ENCODE data around the gene HDAC4. TPM values are rescaled to one million over a fixed set of nuclear protein-coding genes. Genes with fewer than 3 reads are reported as not detected.

The HDAC4 gene
- polyA plus RNA-seq, 2 of the 4 experiments (the other 2 are of a cell fraction) = 8.6 to 10.4 TPM

GRCh38 chr2:239033801-239034560 is 366.8 kb downstream of the HDAC4 start:
- Histone ChIP-seq H3K9me3 (no peaks in the 10 kb centered on the region), H3K27ac (no peak overlapping the region), H3K4me2 (no peak overlapping the region), H3K4me3 (no peak overlapping the region), H3K4me1 (0 out of 3 replicates have a peak, but pooled peaks cover 3% of the 10 kb centered on the region)
- CTCF ChIA-PET = interaction anchor here (0.6 to 2.5 kb wide), 9 partner anchors 10 to 1109 kb away, joined by 3 to 16 read pairs (median 3); no protein-coding TSS in a partner anchor
- DNase-seq (ENCODE audit: low read depth in 1 of 2, low spot score in 1 of 2) (no peak), ATAC-seq (no peak), FAIRE-seq (no peak)
- 56% methylated on average over 13 of the region's 13 CpGs for WGBS (ENCODE audit: missing lambda C conversion rate)
- POLR2A ChIA-PET = no interaction called here
- TF ChIP-seq RARB (CRISPR knock-in tag; IDR thresholded peaks at IDR 0.05) (no peak), POLR2AphosphoS2 (conservative IDR thresholded peaks at IDR 0.05; ENCODE audit: low read length) (no peak), HES2 (IDR thresholded peaks at IDR 0.05) (no peak), ZFP36 (IDR thresholded peaks at IDR 0.05; ENCODE audit: borderline replicate concordance, partially characterized antibody) (no peak), NFE2L2 (conservative IDR thresholded peaks at IDR 0.05; ENCODE audit: low read length) (no peak), MAX (IDR thresholded peaks at IDR 0.05) (no peak), USF2 (IDR thresholded peaks at IDR 0.05) (no peak), CTCF (IDR thresholded peaks at IDR 0.05) (no peak), NPAS2 (CRISPR knock-in tag; IDR thresholded peaks at IDR 0.05; ENCODE audit: borderline replicate concordance) (no peak), PBX3 (IDR thresholded peaks at IDR 0.05) (no peak), HEYL (CRISPR knock-in tag; IDR thresholded peaks at IDR 0.05) (no peak), E2F6 (IDR thresholded peaks at IDR 0.05; ENCODE audit: borderline replicate concordance, low read depth) (no peak), HOXA7 (CRISPR knock-in tag; IDR thresholded peaks at IDR 0.05) (no peak), ZNF302 (CRISPR knock-in tag; IDR thresholded peaks at IDR 0.05) (no peak), PHF8 (IDR thresholded peaks at IDR 0.05; ENCODE audit: borderline replicate concordance, low read depth) (no peak), FOSB (CRISPR knock-in tag; IDR thresholded peaks at IDR 0.05) (no peak), SREBF2 (IDR thresholded peaks at IDR 0.05) (no peak)

GRCh38 chr2:239029958-239030357 is 370.9 kb downstream of the HDAC4 start:
- ATAC-seq (no peak), DNase-seq (ENCODE audit: low read depth in 1 of 2, low spot score in 1 of 2) (no peak), FAIRE-seq (no peak)
- ChIA-PET CTCF (no interaction called here), POLR2A (no interaction called here)
- Histone ChIP-seq H3K4me1 (peaks cover 7% of the 10 kb centered on the region), H3K27ac (no peak overlapping the region), H3K4me2 (no peak overlapping the region), H3K9me3 (no peaks in the 10 kb centered on the region), H3K4me3 (no peak overlapping the region)
- 74% methylated on average over 9 of the region's 9 CpGs for WGBS (ENCODE audit: missing lambda C conversion rate)
- TF ChIP-seq ZC3H11A (IDR thresholded peaks at IDR 0.05) = no peak
- no peak for TF ChIP-seq KDM5A (IDR thresholded peaks at IDR 0.05)
- no peak for TF ChIP-seq HEYL (CRISPR knock-in tag; IDR thresholded peaks at IDR 0.05)
- TF ChIP-seq NPAS2 (CRISPR knock-in tag; IDR thresholded peaks at IDR 0.05; ENCODE audit: borderline replicate concordance) = no peak
- TF ChIP-seq MAZ (IDR thresholded peaks at IDR 0.05; ENCODE audit: borderline replicate concordance, low read depth, low read length) = no peak
- no peak for TF ChIP-seq NFE2L2 (conservative IDR thresholded peaks at IDR 0.05; ENCODE audit: low read length)
- TF ChIP-seq BCL3 (IDR thresholded peaks at IDR 0.05) = no peak
- TF ChIP-seq POLR2AphosphoS2 (conservative IDR thresholded peaks at IDR 0.05; ENCODE audit: low read length) = no peak
- no peak for TF ChIP-seq EHF (CRISPR knock-in tag; IDR thresholded peaks at IDR 0.05)
- TF ChIP-seq CTCF (IDR thresholded peaks at IDR 0.05) = no peak
- TF ChIP-seq CHD2 (IDR thresholded peaks at IDR 0.05; ENCODE audit: low read length, partially characterized antibody) = no peak
- TF ChIP-seq RCOR1 (IDR thresholded peaks at IDR 0.05; ENCODE audit: low read depth, low read length) = no peak
- no peak for TF ChIP-seq ZSCAN20 (CRISPR knock-in tag; IDR thresholded peaks at IDR 0.05)

All from A549 (cell line).